GM18858 (cell line): ENCODE measurements around the gene GCN1.

Source experiments
- ATAC-seq: cut with Tn5 transposase; IDR thresholded peaks from one replicate; pipeline ENCODE4 v1.9.1; 2021; ENCODE audit not compliant: unreplicated experiment

Gene GCN1

DNA sequence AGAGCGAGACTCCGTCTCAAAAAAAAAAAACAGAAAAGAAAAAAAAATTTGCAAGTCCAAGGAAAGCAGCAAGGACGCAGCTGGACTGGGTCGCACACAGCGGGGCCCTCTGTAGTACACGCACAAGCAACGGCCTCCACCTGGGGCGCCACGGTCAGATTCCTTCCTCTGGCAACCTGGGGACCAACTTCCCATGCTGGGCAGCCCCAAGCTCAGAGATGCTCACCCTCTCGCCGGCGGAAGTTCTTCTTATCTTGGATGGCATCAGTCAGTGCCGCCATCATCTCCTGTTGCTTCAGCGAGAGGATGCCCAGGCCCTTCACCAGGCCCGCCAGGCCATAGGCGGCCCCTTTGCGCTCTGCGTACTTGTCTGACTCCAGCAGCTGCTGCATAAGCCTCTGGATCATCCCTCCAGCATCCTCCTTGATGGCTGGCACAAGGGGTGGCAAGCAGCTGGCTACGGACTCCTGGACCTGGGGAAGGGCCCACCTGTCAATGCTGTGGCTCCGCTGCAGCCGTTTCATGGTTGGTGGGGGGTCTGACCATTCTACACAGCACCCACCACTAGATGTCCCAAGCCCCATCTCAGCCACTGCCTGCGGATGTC lies 43.5 kb downstream of the GCN1 start:
- ATAC-seq: no peak

DNA sequence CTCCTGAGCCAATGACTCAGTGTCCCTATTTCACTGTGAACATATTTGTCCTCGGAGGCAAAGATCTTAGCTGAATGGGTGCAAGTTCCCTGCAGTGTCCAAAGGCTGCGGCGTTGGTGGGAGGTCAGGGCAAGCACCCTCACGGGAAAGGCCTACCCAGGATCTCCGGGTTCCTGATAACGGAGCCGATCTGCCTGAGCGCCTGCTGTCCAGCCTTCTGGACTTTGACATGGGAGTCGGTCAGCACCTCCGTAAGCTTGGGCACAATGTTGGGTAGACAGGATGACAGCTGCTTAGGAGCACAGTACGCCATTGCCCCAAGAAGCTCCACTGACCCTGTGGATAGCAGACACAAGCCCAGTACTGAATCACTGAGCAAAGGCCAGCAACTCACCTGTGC lies 46.5 kb downstream of the GCN1 start:
- ATAC-seq: no peak

DNA sequence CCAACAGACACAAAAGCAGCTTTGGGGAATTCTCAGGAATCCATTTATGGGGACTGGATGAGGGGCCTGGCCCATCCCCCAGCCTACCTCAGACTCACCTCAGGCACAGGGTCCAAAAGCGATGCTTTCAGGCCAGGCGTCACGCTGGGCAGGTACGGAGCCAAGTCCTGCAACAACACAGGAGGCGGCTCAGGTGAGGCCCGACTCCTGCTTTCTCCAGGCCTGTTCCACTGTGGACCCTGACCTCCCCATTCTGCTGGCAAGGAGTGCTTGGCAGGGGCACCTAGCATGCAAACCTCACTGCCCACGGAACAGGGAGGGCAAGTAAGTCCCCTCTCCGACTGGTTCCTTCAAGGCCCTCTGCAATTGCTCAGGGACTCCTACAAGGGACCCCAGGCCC lies 49.4 kb downstream of the GCN1 start:
- no peak for ATAC-seq

DNA sequence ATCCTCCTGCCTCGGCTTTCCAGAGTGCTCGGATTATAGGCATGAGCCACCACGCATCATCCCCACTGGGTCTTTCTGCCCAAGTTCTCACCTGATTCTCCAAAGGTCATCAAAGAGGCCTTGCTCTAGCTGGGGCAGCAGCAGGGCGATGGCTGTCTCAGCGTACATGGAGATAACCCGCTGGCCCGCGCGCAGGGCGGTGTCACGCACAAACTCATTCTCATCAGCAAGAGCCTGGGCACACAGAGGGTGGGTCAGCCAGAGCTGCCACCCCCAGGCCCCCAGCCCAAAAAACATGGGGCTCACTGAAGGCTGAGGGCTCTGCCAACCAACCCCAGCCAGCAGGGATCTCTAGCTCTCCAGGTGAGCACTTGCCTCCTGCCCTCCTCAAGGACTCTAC lies 50.3 kb downstream of the GCN1 start:
- ATAC-seq: no peak

DNA sequence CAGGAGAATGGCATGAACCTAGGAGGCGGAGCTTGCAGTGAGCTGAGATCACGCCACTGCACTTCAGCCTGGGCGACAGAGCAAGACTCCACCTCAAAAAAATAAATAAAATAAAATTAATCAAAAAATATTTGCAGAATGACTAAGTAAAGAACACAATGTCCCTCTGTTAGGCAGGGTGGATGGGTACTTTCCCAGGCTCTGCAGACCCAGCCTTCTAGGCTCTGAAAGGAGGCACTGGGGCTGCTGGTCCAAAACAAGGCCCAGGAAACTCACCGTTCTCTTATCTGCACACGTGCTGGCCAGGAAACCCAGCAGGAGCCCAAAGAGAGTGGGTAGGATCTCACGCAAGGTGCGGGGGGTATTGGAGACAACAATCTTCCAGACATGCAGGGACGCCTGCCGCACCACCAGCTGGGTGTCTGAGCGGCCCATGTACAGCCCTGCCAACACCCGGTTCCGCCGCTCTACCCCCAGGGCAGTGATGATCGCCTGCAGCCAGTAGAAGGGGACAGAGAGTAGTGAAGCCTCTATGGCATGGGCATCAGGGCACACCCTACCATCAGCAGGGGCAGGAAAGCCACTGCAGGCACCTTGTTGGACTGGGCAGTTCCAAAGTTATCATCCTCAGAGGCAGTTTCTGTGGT lies 52.2 kb downstream of the GCN1 start:
- no peak for ATAC-seq

DNA sequence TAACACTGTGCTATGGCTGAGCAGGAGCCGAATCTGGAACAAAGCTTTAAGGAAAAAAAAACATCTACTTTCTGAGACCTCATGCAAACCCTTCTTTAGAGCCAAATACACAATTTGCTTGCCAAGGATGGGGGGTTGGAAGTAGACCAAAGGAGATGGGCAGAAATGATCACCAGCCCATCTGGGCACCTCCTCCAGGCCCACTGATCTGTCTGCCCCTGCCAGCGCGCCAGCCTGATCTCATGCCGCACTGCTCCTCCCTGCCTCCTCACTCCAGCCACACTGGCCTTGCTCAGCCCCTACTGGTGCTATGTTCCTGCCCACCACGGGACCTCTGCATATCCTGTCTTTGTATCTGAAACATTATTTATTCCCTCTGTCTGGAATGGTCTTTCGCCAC lies 53.2 kb downstream of the GCN1 start:
- ATAC-seq: no peak

DNA sequence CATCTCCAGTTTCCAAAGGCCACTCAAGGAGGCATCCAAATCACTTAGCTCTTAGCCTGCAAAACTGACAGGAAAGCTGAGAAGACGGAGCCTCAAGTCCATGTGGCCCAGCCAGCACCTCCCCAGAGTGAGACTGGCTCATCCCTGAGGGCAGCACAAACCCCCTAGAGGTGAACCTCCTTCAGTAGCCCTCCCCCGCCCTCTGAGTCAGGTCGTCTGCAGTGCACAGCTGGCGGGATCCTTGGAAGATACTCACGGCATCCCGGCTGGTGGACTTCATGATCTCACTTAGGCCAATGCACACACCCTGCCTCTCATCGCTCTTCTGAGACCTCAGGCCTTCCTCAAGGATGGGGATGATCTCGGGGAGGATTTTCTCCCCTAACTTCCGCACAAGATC lies 53.9 kb downstream of the GCN1 start:
- no peak for ATAC-seq

DNA sequence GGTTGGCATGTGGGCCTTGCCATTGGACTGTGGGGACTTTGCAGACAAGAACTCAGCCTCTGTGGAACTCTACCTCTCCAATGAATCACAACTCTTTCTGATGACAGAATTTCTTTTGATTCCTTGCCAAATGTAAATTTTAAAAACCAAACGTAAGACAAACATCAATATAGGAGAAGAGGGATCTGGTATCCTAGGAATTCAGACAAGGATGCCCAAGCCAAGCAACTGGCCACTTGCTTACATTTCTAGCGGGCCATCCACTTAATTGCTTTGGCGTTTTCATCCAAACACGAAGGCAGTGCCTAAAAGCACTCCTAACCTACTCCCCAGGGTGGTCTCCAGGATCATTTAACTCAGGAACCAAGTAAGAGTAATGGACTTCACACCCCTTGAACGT lies 54.6 kb downstream of the GCN1 start:
- no peak for ATAC-seq

DNA sequence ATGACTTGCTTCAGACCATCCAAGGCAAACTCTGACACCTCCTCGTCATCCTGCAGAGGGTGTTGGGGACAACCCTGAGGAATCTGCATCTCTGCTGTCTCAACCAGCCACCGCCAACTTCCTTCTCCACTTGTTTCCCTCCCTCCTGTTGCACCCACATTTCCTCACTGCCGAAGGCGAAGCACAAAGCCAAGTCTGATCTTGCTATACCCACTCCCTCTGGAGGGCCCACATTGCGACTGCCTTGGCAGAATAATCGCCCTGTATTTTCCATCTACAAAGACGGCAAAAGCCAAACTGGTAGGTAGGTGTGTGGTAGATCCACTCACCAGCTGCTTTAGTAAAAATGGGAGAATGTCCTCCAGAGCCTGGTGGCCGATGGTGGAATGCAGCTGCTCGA lies 56.1 kb downstream of the GCN1 start:
- no peak for ATAC-seq

DNA sequence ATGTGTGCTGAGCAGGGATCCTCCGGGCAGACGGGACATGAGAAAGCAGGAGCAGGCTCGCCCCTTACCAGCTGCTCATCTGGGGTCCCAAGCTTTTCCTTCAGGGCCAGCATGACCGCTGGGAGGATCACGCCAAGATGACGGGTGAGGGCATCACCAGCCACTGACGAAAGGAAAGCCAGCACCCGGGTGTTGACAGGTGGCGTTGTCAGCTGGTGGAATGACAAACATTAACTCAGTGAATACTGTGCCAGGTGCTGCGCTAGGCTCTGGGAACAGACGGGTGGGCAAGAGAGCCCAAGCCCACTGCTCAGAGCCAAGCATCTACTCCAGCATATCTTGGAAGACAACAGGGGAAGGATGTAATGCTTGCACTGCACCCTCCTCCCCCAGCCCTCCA lies 56.7 kb downstream of the GCN1 start:
- no peak for ATAC-seq

DNA sequence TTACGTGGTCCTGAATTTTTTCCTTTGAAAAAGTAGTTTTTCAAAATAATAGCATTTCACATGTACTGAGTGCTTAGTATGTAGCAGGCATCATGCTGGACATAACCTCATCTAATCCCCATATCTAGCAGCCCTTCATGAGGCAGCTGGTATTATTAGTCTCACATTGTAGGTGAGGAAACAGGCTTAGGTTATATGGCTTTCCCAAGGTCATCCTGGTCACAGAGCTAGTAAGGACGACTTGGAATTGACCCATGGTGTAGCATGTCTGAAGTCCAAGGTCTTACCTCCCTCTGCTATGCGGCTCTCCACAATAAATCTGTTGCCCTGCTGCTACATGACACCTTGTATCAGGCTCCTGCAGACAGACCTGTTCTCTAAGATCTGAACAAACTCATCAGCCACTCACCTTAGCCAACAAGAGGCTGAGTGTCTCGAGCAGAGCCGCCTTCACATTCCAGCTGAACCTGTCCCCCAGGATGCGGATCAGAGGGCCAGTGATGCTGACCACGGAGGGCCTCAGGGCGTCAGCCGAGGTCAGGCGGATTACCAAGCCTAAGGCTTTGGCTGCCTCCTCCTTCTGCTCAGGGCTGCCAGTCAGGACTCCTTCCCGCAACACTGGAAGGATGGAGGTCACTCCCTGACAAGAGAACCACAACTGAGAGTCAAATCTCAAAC lies 58.3 kb downstream of the GCN1 start:
- no peak for ATAC-seq

DNA sequence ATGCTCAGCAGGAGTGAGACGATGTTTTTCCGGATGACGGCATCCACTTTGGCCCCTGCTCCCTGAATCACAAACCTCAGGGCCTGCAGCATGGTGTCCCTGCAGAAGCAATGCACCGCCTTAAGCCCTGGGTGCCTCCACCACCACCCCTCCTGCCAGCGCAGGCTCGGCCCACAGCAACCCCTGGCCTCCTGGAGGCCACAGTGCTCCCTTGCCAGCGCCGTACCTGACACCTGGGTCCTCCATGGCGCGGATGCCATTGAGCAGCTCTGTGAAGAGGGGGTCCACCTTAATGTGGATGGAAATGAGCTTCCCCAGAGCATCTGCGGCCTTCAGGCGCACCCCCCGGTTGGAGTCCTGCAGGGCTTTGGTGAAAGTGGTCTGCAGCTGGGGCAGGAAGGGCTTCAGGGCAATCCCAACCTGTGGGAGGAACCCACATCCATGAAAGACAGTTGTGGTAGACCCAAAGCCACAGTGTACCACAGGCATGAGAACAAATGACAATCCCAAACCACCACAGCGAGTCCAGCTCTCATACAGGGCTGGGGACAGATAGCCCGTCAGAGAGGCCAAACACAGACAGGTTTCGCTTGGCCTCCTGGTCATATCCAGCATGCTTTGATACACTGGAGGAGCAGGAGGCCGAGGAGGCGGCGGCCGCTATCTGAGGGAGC lies 60.1 kb downstream of the GCN1 start:
- no peak for ATAC-seq

DNA sequence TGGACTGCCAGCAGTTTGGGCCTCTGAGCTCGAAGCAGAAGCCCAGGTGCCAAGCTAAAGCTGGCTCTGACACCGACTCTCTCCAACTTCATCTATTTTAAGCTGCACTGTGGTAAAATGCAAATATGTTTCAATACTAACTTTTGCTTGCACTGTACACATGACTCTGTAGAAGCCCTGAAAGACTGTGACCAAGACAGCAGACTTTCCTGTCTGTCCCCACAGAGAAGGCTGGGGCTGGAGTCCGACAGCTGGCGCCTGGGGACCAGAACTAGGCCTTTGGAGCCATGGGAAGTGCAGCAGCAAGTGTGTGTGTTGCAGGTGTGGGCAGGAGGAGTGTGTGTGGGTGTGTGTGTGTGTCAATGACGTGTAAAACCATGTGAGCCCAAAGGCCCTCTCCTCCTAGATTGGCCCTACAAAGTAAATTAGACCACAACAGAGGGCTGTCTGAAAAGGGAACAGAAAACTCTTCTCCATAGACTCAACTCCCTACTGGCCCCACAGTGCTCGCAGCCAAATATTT lies 61.6 kb downstream of the GCN1 start:
- ATAC-seq: peak; percentile 83

DNA sequence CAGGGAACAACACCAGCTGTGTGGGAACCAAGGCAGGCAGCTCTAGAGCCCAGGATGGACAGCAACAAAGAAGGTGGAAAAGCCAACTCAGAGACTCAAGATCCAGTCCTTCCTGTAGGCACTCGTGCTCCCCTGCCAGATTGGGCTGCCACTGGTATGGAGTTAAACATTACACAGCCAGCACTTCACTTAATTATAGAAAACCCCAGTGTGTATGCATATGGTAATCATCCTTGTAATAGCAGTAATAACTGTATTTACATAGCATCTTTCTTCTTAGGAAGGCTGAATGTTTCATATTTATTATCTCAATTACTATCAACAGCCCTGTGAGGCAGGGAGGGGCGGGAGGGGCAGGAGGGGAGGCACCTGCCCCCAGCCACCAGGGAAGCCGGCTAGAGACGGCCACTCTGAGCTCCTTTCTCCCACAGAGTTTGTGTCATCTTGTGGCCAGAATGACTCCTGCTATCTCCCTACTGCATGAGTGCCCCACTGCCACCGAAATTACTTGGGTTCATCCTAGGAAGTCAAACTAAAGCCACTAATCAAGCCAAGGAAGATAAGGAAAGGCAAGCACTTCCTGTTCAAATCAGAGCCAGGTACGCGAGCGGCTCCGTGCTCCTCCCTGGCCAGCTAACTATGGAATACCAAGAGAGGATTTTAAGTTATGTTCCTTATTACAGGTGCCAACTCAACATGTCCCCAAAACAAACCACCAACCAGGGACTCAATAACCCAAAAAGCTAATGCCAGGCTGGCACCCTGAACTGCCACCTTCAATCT lies 62.3 kb downstream of the GCN1 start:
- no peak for ATAC-seq

DNA sequence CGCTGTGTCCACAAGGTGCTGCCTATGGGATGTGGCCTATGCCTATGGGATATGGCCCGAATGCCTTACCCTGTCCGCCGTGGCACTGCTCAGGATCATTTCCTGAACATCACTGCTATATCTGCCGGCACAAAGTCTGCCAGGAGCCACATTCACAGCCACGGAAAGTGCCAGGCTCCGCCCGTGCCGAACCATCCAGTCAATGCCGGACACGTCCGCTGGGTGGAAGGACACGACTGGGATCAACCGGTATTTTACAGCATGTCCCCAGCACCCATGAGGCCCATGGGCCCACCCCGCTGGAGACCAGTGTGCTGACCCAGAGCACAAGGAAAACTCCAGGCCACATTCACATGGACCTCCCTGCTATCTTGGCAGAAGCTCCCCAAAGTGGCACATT lies 63.4 kb downstream of the GCN1 start:
- no peak for ATAC-seq

DNA sequence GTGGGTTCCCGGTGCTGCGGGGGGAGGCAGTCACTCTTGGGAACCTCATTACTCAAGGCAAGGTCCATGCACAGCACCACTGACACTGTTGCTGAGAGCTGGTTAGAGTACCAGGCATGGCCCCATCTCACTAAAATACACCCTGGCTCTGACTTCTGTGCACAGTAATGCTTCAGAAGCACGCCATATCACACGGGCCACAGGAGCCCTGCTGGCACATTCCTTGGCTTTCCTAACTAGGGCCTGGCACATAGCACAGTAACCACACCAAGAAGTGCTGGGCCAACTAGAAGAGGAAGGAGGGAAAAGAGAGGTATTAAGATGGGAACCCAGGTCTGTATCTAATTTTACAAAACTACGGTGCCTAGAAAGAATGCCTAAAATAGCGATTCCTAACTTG lies 64.5 kb downstream of the GCN1 start:
- ATAC-seq: no peak

DNA sequence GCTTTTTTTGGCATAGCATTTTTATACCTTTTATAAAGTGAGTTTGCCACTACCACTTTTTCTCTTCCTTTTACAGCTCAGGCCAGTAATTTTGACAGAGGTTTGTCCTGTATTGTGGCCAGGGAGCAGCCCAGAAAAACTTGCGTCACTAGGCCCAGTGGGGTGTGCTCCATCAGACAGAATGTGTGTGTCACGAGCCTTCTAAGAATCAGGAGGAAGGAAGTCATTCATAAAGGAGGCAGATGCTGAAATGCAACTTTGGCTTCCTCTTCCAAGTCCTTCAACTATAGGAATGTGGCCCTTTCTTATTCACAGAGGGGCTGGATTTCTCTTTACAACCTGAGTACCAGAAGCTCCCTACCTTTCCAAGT lies 67.9 kb downstream of the GCN1 start:
- ATAC-seq: no peak

DNA sequence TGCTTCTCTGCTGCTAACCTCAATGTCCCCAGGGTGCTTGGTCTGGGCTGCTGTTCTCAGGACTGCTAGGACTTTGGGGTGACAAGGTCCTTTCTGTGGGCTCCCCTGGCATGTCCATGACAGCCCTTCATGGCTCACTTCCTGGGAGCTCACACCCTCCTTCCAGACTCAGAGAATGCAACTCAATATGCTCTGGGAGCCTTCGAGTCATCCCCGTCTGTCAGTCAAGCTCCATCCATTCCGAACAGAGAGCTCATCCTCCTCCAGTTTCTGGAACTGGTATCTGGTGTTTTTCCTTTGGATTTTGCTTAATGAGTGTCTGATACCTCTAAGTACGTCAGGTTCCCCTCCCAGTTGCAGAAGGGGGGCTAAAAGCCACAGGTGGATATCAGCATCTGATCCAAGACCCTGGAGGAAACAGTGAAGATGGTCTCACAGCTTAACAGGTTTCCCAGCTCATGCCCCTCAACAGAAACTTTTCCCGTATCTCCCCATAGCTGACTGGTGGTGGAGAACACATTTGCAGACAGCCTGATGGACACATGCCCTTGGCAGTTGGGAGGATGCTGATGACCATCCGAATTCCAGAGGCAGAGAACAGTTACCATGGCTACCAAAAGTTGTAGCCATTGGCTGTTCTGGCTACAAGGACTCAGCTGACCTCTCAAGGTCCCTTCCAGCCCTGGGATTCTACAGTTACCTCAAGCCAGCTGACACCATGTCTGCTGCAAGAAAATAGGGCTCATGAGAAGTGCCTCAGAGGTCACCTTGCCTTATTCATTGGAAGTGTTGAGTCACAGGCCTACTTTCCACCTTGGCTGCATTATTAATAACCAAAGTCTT lies 68.5 kb downstream of the GCN1 start:
- no peak for ATAC-seq

DNA sequence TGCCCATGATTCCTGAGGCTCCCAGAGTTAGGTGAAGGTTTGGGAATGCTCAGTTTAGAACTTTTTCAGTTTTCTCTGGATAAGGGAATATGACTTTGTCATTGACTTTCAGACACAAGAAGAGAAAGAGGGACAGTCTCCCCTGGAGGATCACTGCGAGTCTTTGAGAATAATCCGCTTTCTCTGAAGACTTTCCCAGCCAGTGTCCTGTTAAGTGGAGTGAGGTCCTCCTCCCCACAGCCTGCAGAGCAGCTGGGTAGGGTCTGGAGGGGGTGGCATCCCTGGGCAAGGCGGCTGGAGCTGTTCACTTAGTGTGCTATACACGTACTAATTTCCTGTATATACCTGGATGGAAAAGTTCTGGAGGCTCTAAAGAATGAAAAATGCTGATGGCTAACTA lies 69.5 kb downstream of the GCN1 start:
- no peak for ATAC-seq

DNA sequence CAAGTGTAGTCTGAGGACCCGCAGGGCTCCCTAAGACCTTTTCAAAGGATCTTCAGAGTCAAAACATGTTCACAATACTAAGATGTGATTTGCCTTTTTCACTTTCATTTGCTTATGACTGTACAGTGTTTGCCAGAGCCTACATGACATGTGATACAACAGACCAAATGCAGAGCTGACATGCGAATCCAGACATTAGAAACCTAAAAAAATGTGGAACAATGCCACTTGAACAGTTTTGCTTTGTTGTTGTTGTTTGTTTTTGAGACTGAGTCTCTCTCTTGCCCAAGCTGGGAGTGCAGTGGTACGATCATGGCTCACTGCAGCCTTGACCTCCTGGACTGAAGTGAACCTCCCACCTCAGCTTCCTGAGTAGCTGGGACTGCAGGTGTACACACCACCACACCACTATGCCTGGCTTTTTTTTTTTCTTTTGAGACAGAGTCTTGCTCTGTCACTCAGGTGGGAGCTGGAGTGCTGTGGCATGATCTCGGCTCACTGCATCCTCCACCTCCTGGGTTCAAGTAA lies 72.7 kb downstream of the GCN1 start:
- ATAC-seq: peak; percentile 36
